PC-9 (cell line): ENCODE data around the gene INO80C. TPM values are rescaled to one million over a fixed set of nuclear protein-coding genes. Genes with fewer than 3 reads are reported as not detected.
"Not testable (repeated sequence)": the region's sequence is repeated elsewhere in the genome, so short reads cannot be mapped to it uniquely, and the experiment has no call there.

Experiments used
- BruUV-seq: library from RNA; stranded (reverse); fragments of 400-500 nt; replicated peaks from 2 replicates; lab custom pipeline; 2021; lab: Mats Ljungman, UMichigan
- CTCF ChIA-PET: fragments of 300-600 bp; sonication (Branson Sonifier 250); formaldehyde crosslinking; loops from one replicate; lab custom pipeline; 2022; ENCODE audit warnings: antibody characterized with exemption; lab: Charles Lee
- POLR2A ChIA-PET: fragments of 300-600 bp; sonication (Branson Sonifier 250); formaldehyde crosslinking; loops from one replicate; lab custom pipeline; 2022; ENCODE audit warnings: antibody characterized with exemption; ENCODE audit not compliant: unreplicated experiment; lab: Charles Lee
- DNase-seq, 2 experiments: peaks; one replicate each; pipeline versions ENCODE4 v3.0.0 to v3.0.0-alpha.2; 2015 to 2022; ENCODE audit warnings: mixed read lengths in 1 of 2
- H2AFZ ChIP-seq: fragments of 200-600 bp; sonication (generic); 2 replicates; pipeline ENCODE4 v1.8.1; 2017; ENCODE audit warnings: antibody characterized with exemption
- H3F3A ChIP-seq: fragments of 200-600 bp; sonication (generic); 2 replicates; pipeline ENCODE4 v1.8.1; 2017; ENCODE audit warnings: antibody characterized with exemption, mild to moderate bottlenecking, low read depth; ENCODE audit not compliant: insufficient read depth
- H3K27ac ChIP-seq: fragments of 200-600 bp; sonication (generic); 2 replicates; pipeline ENCODE4 v1.6.1; 2016; ENCODE audit warnings: mixed run types
- H3K27me3 ChIP-seq: fragments of 200-600 bp; sonication (generic); 2 replicates; pipeline ENCODE4 v1.6.1; 2016; ENCODE audit warnings: low read depth, mixed run types; ENCODE audit not compliant: insufficient read depth
- H3K36me3 ChIP-seq: fragments of 200-600 bp; sonication (generic); 2 replicates; pipeline ENCODE4 v1.6.1; 2016; ENCODE audit warnings: low read depth, mixed run types
- H3K4me1 ChIP-seq: fragments of 200-600 bp; sonication (generic); replicated peaks from 2 replicates; pipeline ENCODE4 v1.6.1; 2016; ENCODE audit warnings: mixed run types; ENCODE audit not compliant: insufficient read depth
- H3K4me2 ChIP-seq: fragments of 200-600 bp; sonication (generic); 2 replicates; pipeline ENCODE4 v1.6.1; 2017; ENCODE audit warnings: mixed run types
- H3K4me3 ChIP-seq: fragments of 200-600 bp; sonication (generic); 2 replicates; pipeline ENCODE4 v1.6.1; 2016; ENCODE audit warnings: mixed run types
- H3K79me2 ChIP-seq: fragments of 200-600 bp; sonication (generic); 2 replicates; pipeline ENCODE4 v1.6.1; 2017; ENCODE audit warnings: low read depth, mixed run types
- H3K9me2 ChIP-seq: fragments of 200-600 bp; sonication (generic); 2 replicates; pipeline ENCODE4 v1.8.1; 2017; ENCODE audit warnings: mild to moderate bottlenecking; ENCODE audit not compliant: insufficient read depth
- H3K9me3 ChIP-seq: fragments of 200-600 bp; sonication (generic); 2 replicates; pipeline ENCODE4 v1.8.1; 2016; ENCODE audit warnings: low read depth; ENCODE audit not compliant: insufficient read depth
- H4K20me1 ChIP-seq: fragments of 200-600 bp; sonication (generic); 2 replicates; pipeline ENCODE4 v1.8.1; 2017; ENCODE audit not compliant: insufficient read depth
- CTCF ChIP-seq: fragments of 200-600 bp; sonication (generic); conservative IDR thresholded peaks from 2 replicates; pipeline ENCODE4 v1.6.1; 2017; ENCODE audit warnings: mixed run types, antibody characterized with exemption, mild to moderate bottlenecking, moderate library complexity
- EZH2 ChIP-seq: fragments of 200-600 bp; sonication (generic); IDR thresholded peaks from 2 replicates; pipeline ENCODE4 v1.8.0; 2017; ENCODE audit warnings: antibody characterized with exemption, low read depth
- intact Hi-C: fragments of 100-400 bp; cut with micrococcal nuclease; formaldehyde crosslinking; loops from one replicate; pipeline ENCODE4 v1.10.0; 2022; ENCODE audit not compliant: unreplicated experiment
- total RNA-seq: library from RNA; stranded (reverse); gene quantifications from 2 replicates; pipeline ENCODE4 v1.2.3, GENCODE V29; 2021

INO80C gene
- total RNA-seq, 1 experiment from 2014 or later: 29.5 TPM

GRCh38 chr18:35455926-35456763, 41.6 kb downstream of the INO80C start:
- H3K4me1 ChIP-seq: peaks cover 56% of the 10 kb centered on the region
- H3K27me3 ChIP-seq: no peaks in the 10 kb centered on the region
- peak overlapping the region; percentile 47 for H3K27ac ChIP-seq
- H3K4me2 ChIP-seq: no peak overlapping the region
- H3K4me3 ChIP-seq: no peak overlapping the region
- CTCF ChIA-PET: no interaction called here
- no peaks in the 10 kb centered on the region for H3K9me3 ChIP-seq
- no peaks in the 10 kb centered on the region for H3K9me2 ChIP-seq
- peak in 1 of 2 experiments; percentile 39 for DNase-seq
- no TSS peak for BruUV-seq
- POLR2A ChIA-PET: interaction anchor here (0.5 kb wide), 1 partner anchor 42 kb away, joined by 5 read pairs; no protein-coding TSS in a partner anchor
- no peak for TF ChIP-seq CTCF
- no peak for TF ChIP-seq EZH2
- H3F3A ChIP-seq: peaks cover 49% of the 10 kb centered on the region; the same call in 1 of the 2 replicates
- H3K36me3 ChIP-seq: no peaks in the 10 kb centered on the region
- intact Hi-C loops: loop anchor here (5.0 kb wide), 2 partner anchors 49 to 51 kb away; no protein-coding TSS in a partner anchor
- no peaks in the 10 kb centered on the region for H3K79me2 ChIP-seq
- H2AFZ ChIP-seq: no peak overlapping the region
- H4K20me1 ChIP-seq: no peaks in the 10 kb centered on the region

- Histone ChIP-seq H4K20me1 (no peaks in the 10 kb centered on the region), H3K27ac (no peak overlapping the region), H3K9me2 (no peaks in the 10 kb centered on the region), H3K4me2 (no peak overlapping the region), H3F3A (peaks cover 37% of the 10 kb centered on the region; the same call in 1 of the 2 replicates), H3K79me2 (no peaks in the 10 kb centered on the region), H2AFZ (no peak overlapping the region), H3K9me3 (no peaks in the 10 kb centered on the region), H3K4me1 (peaks cover 42% of the 10 kb centered on the region), H3K36me3 (no peaks in the 10 kb centered on the region), H3K4me3 (no peak overlapping the region), H3K27me3 (no peaks in the 10 kb centered on the region)
- ChIA-PET POLR2A (no interaction called here), CTCF (no interaction called here)
- DNase-seq: no peak
- intact Hi-C loops: loop anchor here (5.0 kb wide), 2 partner anchors 48 to 52 kb away; no protein-coding TSS in a partner anchor
- BruUV-seq: no TSS peak
- TF ChIP-seq CTCF: no peak
- TF ChIP-seq EZH2: no peak
Observed at GRCh38 chr18:35454803-35455202, 43.0 kb downstream of the INO80C start.

- H3K4me2 ChIP-seq, H3K9me2 ChIP-seq, H3K36me3 ChIP-seq, intact Hi-C loops, H3K79me2 ChIP-seq, CTCF ChIA-PET, BruUV-seq, DNase-seq, H3K9me3 ChIP-seq, H3K4me3 ChIP-seq, H2AFZ ChIP-seq, H3K27me3 ChIP-seq, H4K20me1 ChIP-seq, POLR2A ChIA-PET, H3K27ac ChIP-seq: not testable (repeated sequence)
- Histone ChIP-seq H3K4me1 (peaks cover 25% of the 10 kb centered on the region), H3F3A (peaks cover 21% of the 10 kb centered on the region; the same call in 1 of the 2 replicates)
Observed at GRCh38 chr18:35453065-35453464, 44.7 kb downstream of the INO80C start.
